Thyroid gland (tissue), 4 donors: Measurements from ENCODE around the gene TAF6.

Experiments used
- CTCF ChIP-seq, 6 experiments: fragments of 200-600 bp in 3 of 6; fragments of 450-650 bp in 3 of 6; sonication (generic) in 3 of 6; IDR thresholded peaks; one replicate each; pipeline ENCODE4 v1.5.1; 2016 to 2019; ENCODE audit warnings: antibody characterized with exemption in 6 of 6, mild to moderate bottlenecking in 2 of 6, inconsistent platforms in 1 of 6, moderate library complexity in 1 of 6
- POLR2A ChIP-seq, 2 donors: fragments of 450-650 bp; IDR thresholded peaks; one replicate each; pipeline ENCODE4 v1.6.1; 2017; ENCODE audit warnings: antibody characterized with exemption in 2 of 2, mild to moderate bottlenecking in 2 of 2, moderate library complexity in 1 of 2

- TF ChIP-seq CTCF (IDR thresholded peaks at IDR 0.05): no peak
- TF ChIP-seq POLR2A (IDR thresholded peaks at IDR 0.05): no peak
Observed at GRCh38 chr7:100107125-100107737, 11.9 kb downstream of the TAF6 start.
